Gastrocnemius medialis (tissue), 4 donors: Measurements from ENCODE around the gene KLF3. TPM values are rescaled to one million over a fixed set of nuclear protein-coding genes. Genes with fewer than 3 reads are reported as not detected.

Experiments used
- ATAC-seq, 2 donors: fragments of 150-250 bp; one replicate each; pipeline ENCODE4 v1.9.1; 2016
- DNase-seq, 2 donors: peaks; one replicate each; pipeline ENCODE4 v3.0.0-alpha.2; 2019
- H3K27ac ChIP-seq, 4 donors: fragments of 200-600 bp; sonication (generic); 1 replicate in 1 of 4; 2 replicates in 3 of 4; pipeline ENCODE4 v1.5.1; 2016 to 2018; ENCODE audit warnings: mild to moderate bottlenecking in 2 of 4, moderate library complexity in 1 of 4
- H3K27me3 ChIP-seq, 3 donors: fragments of 200-600 bp; sonication (generic) in 2 of 3; 1 replicate in 1 of 3; 2 replicates in 2 of 3; pipeline versions ENCODE4 v1.5.1 to v1.6.0; 2016 to 2019; ENCODE audit warnings: mild to moderate bottlenecking in 1 of 3, moderate library complexity in 1 of 3
- H3K36me3 ChIP-seq, 2 donors: fragments of 200-600 bp; sonication (generic) in 1 of 2; one replicate each; pipeline ENCODE4 v1.5.1; 2017 to 2018
- H3K4me1 ChIP-seq, 2 donors: fragments of 200-600 bp; sonication (generic) in 1 of 2; one replicate each; pipeline ENCODE4 v1.5.1; 2016 to 2017; ENCODE audit warnings: mild to moderate bottlenecking in 2 of 2
- H3K4me3 ChIP-seq, 4 donors: fragments of 200-600 bp; sonication (generic) in 3 of 4; 1 replicate in 1 of 4; 2 replicates in 3 of 4; pipeline ENCODE4 v1.5.1; 2016 to 2019; ENCODE audit warnings: mild to moderate bottlenecking in 2 of 4
- H3K9me3 ChIP-seq, 3 donors: fragments of 200-600 bp; sonication (generic) in 2 of 3; 1 replicate in 1 of 3; 2 replicates in 2 of 3; pipeline ENCODE4 v1.5.1; 2016 to 2019
- CTCF ChIP-seq, 5 experiments: fragments of 450-650 bp in 3 of 5; fragments of 200-600 bp in 2 of 5; sonication (generic) in 2 of 5; IDR thresholded peaks in 4 of 5; conservative IDR thresholded peaks in 1 of 5; 1 replicate in 4 of 5; 2 replicates in 1 of 5; pipeline ENCODE4 v1.5.1; 2016 to 2019; ENCODE audit warnings: antibody characterized with exemption in 5 of 5, mild to moderate bottlenecking in 3 of 5, moderate library complexity in 3 of 5
- POLR2A ChIP-seq, 2 donors: fragments of 450-650 bp; IDR thresholded peaks; one replicate each; pipeline ENCODE4 v1.6.1; 2017; ENCODE audit warnings: antibody characterized with exemption in 2 of 2, mild to moderate bottlenecking in 2 of 2, moderate library complexity in 2 of 2
- in situ Hi-C, 4 donors: fragments of 200-750 bp; cut with MboI; loops; one replicate each; pipeline versions ENCODE4 v1.15.0 to v1.8.0; 2017; ENCODE audit warnings: low sequenced_read_pairs in 4 of 4
- intact Hi-C: fragments of 100-400 bp; cut with DNase I; formaldehyde crosslinking; loops from one replicate; pipeline ENCODE4 v1.15.1; 2023; ENCODE audit warnings: low total_unique reads
- total RNA-seq, 4 donors: library from RNA; depleted of rRNA; stranded (reverse); fragments of >200 nt; gene quantifications; one replicate each; pipeline versions ENCODE4 v1.1.0 to v1.2.3, GENCODE V29; 2016

The KLF3 gene
- total RNA-seq, 4 donors from 2014 or later: 12.7 to 26.5 (median 19.4) TPM

DNA sequence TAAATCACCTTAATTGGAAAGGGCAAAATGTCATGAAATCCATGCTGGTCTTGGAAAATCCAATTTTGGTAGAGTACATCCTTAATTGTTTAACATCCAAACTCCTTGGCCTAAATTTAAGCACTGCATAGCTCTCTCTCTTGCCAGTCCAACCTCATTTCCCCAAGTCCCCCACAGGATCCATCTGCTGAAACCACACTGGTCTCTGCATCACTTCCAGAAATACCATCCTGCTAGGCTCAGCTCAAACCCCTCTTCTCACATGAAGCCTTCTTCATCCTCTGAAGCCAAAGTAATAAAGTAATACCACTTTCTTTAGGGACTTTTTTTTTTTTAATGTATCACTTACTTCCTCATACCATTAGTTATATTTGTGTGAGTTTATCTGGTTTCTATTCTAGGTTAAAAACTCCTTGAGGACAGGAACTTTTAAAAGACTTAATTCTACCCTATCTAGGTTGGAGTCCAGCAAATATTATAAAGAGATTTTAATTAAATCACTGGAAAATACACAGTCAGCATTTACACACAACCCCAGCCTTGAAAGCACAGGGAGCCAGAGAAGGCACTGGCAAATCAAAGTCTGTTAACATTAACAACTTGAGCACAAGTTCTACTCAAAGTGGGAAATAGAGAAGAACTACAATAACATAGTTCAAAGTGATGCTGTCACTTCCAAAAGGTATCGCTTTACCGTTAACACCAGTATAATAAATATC lies 16.7 kb upstream of the KLF3 start:
- H3K4me1 ChIP-seq: no peaks in the 10 kb centered on the region
- no peak overlapping the region for H3K27ac ChIP-seq
- H3K27me3 ChIP-seq: no peaks in the 10 kb centered on the region
- in situ Hi-C loops: no loop called here
- no peak overlapping the region for H3K4me3 ChIP-seq
- TF ChIP-seq CTCF (IDR thresholded peaks at IDR 0.05 in 4 of 5, conservative IDR thresholded peaks at IDR 0.05 in 1 of 5) (no peak), POLR2A (IDR thresholded peaks at IDR 0.05) (no peak)
- no peaks in the 10 kb centered on the region for H3K36me3 ChIP-seq
- no peak for DNase-seq
- no peaks in the 10 kb centered on the region for H3K9me3 ChIP-seq
- intact Hi-C loops: no loop called here
- no peak for ATAC-seq

DNA sequence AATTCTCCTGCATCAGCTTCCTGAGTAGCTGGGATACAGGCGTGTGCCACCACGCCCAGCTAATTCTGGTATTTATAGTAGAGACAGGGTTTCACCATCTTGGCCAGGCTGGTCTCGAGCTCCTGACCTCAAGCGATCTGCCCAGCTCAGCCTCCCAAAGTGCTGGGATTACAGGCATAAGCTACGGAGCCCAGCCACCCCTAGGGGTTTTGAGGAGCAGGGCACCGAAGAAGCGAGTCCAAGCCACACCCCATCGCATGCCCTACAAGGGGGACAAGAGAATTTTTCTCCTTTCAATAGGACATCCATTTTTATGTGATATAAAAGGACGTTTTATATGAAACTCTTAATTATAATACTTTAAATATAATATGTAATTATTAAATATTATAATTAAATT lies 13.9 kb upstream of the KLF3 start:
- intact Hi-C loops: no loop called here
- Histone ChIP-seq H3K27me3 (no peaks in the 10 kb centered on the region), H3K9me3 (no peaks in the 10 kb centered on the region), H3K4me3 (no peak overlapping the region), H3K27ac (no peak overlapping the region), H3K36me3 (no peaks in the 10 kb centered on the region), H3K4me1 (no peaks in the 10 kb centered on the region)
- in situ Hi-C loops: no loop called here
- DNase-seq: no peak
- TF ChIP-seq POLR2A (IDR thresholded peaks at IDR 0.05) (no peak), CTCF (IDR thresholded peaks at IDR 0.05 in 4 of 5, conservative IDR thresholded peaks at IDR 0.05 in 1 of 5) (no peak)
- ATAC-seq: no peak

- Histone ChIP-seq H3K36me3 (no peaks in the 10 kb centered on the region), H3K4me1 (no peaks in the 10 kb centered on the region), H3K27me3 (no peaks in the 10 kb centered on the region), H3K27ac (no peak overlapping the region), H3K4me3 (no peak overlapping the region), H3K9me3 (no peaks in the 10 kb centered on the region)
- no peak for TF ChIP-seq POLR2A (IDR thresholded peaks at IDR 0.05)
- no peak for TF ChIP-seq CTCF (IDR thresholded peaks at IDR 0.05 in 4 of 5, conservative IDR thresholded peaks at IDR 0.05 in 1 of 5)
- ATAC-seq (no peak), DNase-seq (no peak)
- in situ Hi-C loops (no loop called here), intact Hi-C loops (no loop called here)
These were observed 9.7 kb upstream of the KLF3 start for GRCh38 chr4:38654273-38654672.

GRCh38 chr4:38656111-38656510 lies 7.9 kb upstream of the KLF3 start:
- Histone ChIP-seq H3K9me3 (no peaks in the 10 kb centered on the region), H3K27me3 (no peaks in the 10 kb centered on the region), H3K27ac (no peak overlapping the region), H3K4me1 (no peaks in the 10 kb centered on the region), H3K4me3 (no peak overlapping the region), H3K36me3 (no peaks in the 10 kb centered on the region)
- DNase-seq (no peak), ATAC-seq (no peak)
- TF ChIP-seq CTCF (IDR thresholded peaks at IDR 0.05 in 4 of 5, conservative IDR thresholded peaks at IDR 0.05 in 1 of 5) (no peak), POLR2A (IDR thresholded peaks at IDR 0.05) (no peak)
- in situ Hi-C loops (no loop called here), intact Hi-C loops (no loop called here)

DNA sequence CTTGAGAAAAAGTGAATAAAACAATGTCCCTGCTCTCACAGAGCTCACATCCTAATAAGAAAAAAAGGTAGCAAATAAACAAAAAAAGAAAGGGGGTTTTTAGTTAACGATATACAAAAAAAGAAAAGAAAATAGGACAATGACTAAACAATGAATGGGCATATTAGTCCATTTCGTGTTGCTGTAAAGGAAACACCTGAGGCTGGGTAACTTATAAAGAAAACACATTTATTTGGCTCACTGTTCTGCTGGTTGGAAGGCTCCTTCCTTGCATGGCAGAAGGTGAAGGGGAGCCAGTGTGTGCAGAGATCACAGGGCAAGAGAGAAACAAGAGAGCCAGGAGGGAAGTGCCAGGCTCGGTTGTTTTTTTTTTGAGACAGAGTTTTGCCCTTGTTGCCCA lies 4.7 kb upstream of the KLF3 start:
- H3K9me3 ChIP-seq: no peaks in the 10 kb centered on the region
- H3K4me1 ChIP-seq: peaks cover 6% of the 10 kb centered on the region in 2 donors
- H3K27me3 ChIP-seq: no peaks in the 10 kb centered on the region
- no peak for ATAC-seq
- TF ChIP-seq POLR2A (IDR thresholded peaks at IDR 0.05): no peak
- TF ChIP-seq CTCF (IDR thresholded peaks at IDR 0.05 in 4 of 5, conservative IDR thresholded peaks at IDR 0.05 in 1 of 5): no peak
- intact Hi-C loops: no loop called here
- no peak overlapping the region for H3K4me3 ChIP-seq
- in situ Hi-C loops: no loop called here
- DNase-seq: no peak
- no peaks in the 10 kb centered on the region for H3K36me3 ChIP-seq
- H3K27ac ChIP-seq: no peak overlapping the region
